Esophagus muscularis mucosa (tissue), 4 donors: Measurements from ENCODE around the gene PDK3. TPM values are rescaled to one million over a fixed set of nuclear protein-coding genes. Genes with fewer than 3 reads are reported as not detected.

Experiments used
- DNase-seq: peaks from one replicate; pipeline ENCODE4 v3.0.0-alpha.2; 2017; ENCODE audit errors: extremely low spot score
- H3K27ac ChIP-seq, 4 donors: fragments of 200-600 bp; sonication (generic); replicated peaks in 1 of 4; 1 replicate in 3 of 4; 2 replicates in 1 of 4; pipeline ENCODE4 v1.5.1; 2016 to 2019; ENCODE audit warnings: mild to moderate bottlenecking in 1 of 4
- H3K27me3 ChIP-seq, 4 donors: fragments of 200-600 bp; sonication (generic); one replicate each; pipeline versions ENCODE4 v1.5.1 to v1.6.0; 2016 to 2019
- H3K36me3 ChIP-seq, 4 donors: fragments of 200-600 bp; sonication (generic); one replicate each; pipeline ENCODE4 v1.5.1; 2016 to 2019
- H3K4me1 ChIP-seq, 4 donors: fragments of 200-600 bp; sonication (generic); one replicate each; pipeline ENCODE4 v1.5.1; 2016 to 2019
- H3K4me3 ChIP-seq, 4 donors: fragments of 200-600 bp; sonication (generic); 1 replicate in 2 of 4; 2 replicates in 2 of 4; pipeline ENCODE4 v1.5.1; 2016 to 2019; ENCODE audit warnings: mild to moderate bottlenecking in 4 of 4, moderate library complexity in 1 of 4
- H3K9me3 ChIP-seq, 4 donors: fragments of 200-600 bp; sonication (generic); 1 replicate in 3 of 4; 2 replicates in 1 of 4; pipeline ENCODE4 v1.5.1; 2016 to 2019
- EP300 ChIP-seq: sonication (generic); formaldehyde crosslinking; IDR thresholded peaks from one replicate; pipeline ENCODE4 v1.6.1; 2017; ENCODE audit warnings: antibody characterized with exemption
- POLR2A ChIP-seq: fragments of 450-650 bp; IDR thresholded peaks from one replicate; pipeline ENCODE4 v1.6.1; 2017; ENCODE audit warnings: antibody characterized with exemption, moderate library complexity, mild to moderate bottlenecking, low read depth
- POLR2AphosphoS5 ChIP-seq, 2 donors: sonication (generic); formaldehyde crosslinking; IDR thresholded peaks; one replicate each; pipeline ENCODE4 v1.6.1; 2017; ENCODE audit warnings: antibody characterized with exemption in 2 of 2
- WGBS: methylation state at CpG from one replicate; pipeline ENCODE4 v1.1.5; 2018; 5-methylcytosine and 5-hydroxymethylcytosine counted together
- intact Hi-C: fragments of 100-400 bp; cut with DNase I; formaldehyde crosslinking; loops from one replicate; pipeline ENCODE4 v1.15.1; 2023
- total RNA-seq, 4 donors: library from RNA; depleted of rRNA; stranded (reverse); fragments of >200 nt; gene quantifications; one replicate each; pipeline versions ENCODE4 v1.1.0 to v1.2.1, GENCODE V29; 2016
- TF ChIP-seq, protein P1 (sequence below), 3 experiments: fragments of 200-600 bp in 2 of 3; fragments of 450-650 bp in 1 of 3; sonication (generic) in 2 of 3; IDR thresholded peaks; one replicate each; pipeline ENCODE4 v1.5.1; 2017 to 2019; ENCODE audit warnings: antibody characterized with exemption in 3 of 3, mild to moderate bottlenecking in 2 of 3, moderate library complexity in 1 of 3

The PDK3 gene
- total RNA-seq, 4 donors from 2014 or later, result 38.4 to 63.4 (median 53.4) TPM

GRCh38 chrX:24465532-24465865 is 413 bp downstream of the PDK3 start:
- TF ChIP-seq POLR2A, result no peak
- no peak for TF ChIP-seq POLR2AphosphoS5 (IDR thresholded peaks at IDR 0.05)
- TF ChIP-seq EP300, result no peak
- TF ChIP-seq, protein P1, sequence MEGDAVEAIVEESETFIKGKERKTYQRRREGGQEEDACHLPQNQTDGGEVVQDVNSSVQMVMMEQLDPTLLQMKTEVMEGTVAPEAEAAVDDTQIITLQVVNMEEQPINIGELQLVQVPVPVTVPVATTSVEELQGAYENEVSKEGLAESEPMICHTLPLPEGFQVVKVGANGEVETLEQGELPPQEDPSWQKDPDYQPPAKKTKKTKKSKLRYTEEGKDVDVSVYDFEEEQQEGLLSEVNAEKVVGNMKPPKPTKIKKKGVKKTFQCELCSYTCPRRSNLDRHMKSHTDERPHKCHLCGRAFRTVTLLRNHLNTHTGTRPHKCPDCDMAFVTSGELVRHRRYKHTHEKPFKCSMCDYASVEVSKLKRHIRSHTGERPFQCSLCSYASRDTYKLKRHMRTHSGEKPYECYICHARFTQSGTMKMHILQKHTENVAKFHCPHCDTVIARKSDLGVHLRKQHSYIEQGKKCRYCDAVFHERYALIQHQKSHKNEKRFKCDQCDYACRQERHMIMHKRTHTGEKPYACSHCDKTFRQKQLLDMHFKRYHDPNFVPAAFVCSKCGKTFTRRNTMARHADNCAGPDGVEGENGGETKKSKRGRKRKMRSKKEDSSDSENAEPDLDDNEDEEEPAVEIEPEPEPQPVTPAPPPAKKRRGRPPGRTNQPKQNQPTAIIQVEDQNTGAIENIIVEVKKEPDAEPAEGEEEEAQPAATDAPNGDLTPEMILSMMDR (IDR thresholded peaks at IDR 0.05), result no peak
- Histone ChIP-seq H3K36me3 (no peaks in the 10 kb centered on the region), H3K9me3 (no peaks in the 10 kb centered on the region), H3K4me1 (peaks cover 5 to 35% (median 32%) of the 10 kb centered on the region in 4 donors), H3K4me3 (peak overlapping the region; percentile 63 to 77 (median 72)), H3K27ac (peak overlapping the region; percentile 81 to 86 (median 84)), H3K27me3 (no peaks in the 10 kb centered on the region)
- DNase-seq, result no peak
- 33% methylated on average over 7 of the region's 25 CpGs for WGBS
- intact Hi-C loops, result no loop called here

DNA sequence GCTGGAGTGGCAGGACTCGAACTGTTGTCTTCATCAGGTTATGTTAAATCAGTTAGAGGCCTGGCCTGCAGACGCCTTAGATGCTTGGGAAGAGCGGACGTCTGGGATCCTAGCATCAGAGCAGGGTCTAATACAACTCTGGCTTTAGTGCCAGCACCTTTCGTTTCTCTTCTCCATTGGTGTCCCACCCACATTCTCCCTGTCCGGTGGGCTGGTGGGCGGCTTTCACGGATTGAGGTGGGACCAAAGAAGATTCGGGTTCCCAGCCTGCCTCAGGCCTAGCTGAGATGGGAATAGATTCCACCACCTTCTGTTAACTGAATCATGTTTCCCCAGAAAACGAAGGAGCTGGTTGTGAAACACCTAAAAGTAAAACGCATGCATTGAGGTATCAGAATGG is 939 bp downstream of the PDK3 start:
- no peaks in the 10 kb centered on the region for H3K27me3 ChIP-seq
- peaks cover 5 to 35% (median 32%) of the 10 kb centered on the region in 4 donors for H3K4me1 ChIP-seq
- H3K4me3 ChIP-seq, result peak overlapping the region; percentile 63 to 77 (median 72)
- H3K36me3 ChIP-seq, result no peaks in the 10 kb centered on the region
- WGBS, result 56% methylated on average over 11 of the region's 11 CpGs
- no peaks in the 10 kb centered on the region for H3K9me3 ChIP-seq
- peak overlapping the region; percentile 81 to 86 (median 84) for H3K27ac ChIP-seq
- intact Hi-C loops, result no loop called here
- TF ChIP-seq EP300 (no peak), POLR2A (no peak), POLR2AphosphoS5 (IDR thresholded peaks at IDR 0.05) (no peak)
- no peak for DNase-seq

DNA sequence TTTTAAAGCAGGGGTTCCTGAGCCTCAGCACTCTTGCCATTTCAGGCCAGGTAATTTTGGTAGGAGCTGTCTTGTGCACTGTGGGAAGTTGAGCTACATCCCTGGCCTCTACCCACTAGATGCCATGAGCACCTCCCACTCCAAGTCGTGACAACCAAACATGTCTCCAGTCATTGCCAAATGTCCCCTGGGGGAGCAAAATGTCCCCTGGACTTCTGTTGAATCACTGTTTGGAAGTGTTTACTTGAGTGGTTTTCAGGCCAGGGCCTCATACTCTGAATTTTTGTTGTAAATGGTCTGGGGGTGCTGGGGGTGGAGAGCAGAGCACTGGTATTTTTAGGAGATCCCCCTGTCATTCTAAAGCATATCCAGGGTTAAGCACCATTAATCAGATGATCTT is 3.2 kb downstream of the PDK3 start:
- intact Hi-C loops, result no loop called here

GRCh38 chrX:24471808-24472207 is 6.7 kb downstream of the PDK3 start:
- Histone ChIP-seq H3K36me3 (no peaks in the 10 kb centered on the region), H3K4me3 (no peak overlapping the region), H3K27ac (no peak overlapping the region), H3K4me1 (peaks cover 5 to 32% (median 23%) of the 10 kb centered on the region in 4 donors), H3K27me3 (no peaks in the 10 kb centered on the region), H3K9me3 (no peaks in the 10 kb centered on the region)
- DNase-seq, result no peak
- 59% methylated on average over 2 of the region's 2 CpGs for WGBS
- intact Hi-C loops, result no loop called here
- TF ChIP-seq EP300 (no peak), POLR2A (no peak), POLR2AphosphoS5 (IDR thresholded peaks at IDR 0.05) (no peak)
- TF ChIP-seq, protein P1 (IDR thresholded peaks at IDR 0.05), result no peak

More for the DNA sequence above, 3.2 kb downstream of the PDK3 start:
- WGBS, result 17% methylated on average over 1 of the region's 1 CpG
- peak overlapping the region in 3 of 4 donors; percentile 35 to 86 (median 81) for H3K27ac ChIP-seq
- peaks cover 5 to 39% (median 32%) of the 10 kb centered on the region in 4 donors for H3K4me1 ChIP-seq
- no peak overlapping the region for H3K4me3 ChIP-seq
- no peaks in the 10 kb centered on the region for H3K36me3 ChIP-seq
- no peak for TF ChIP-seq POLR2AphosphoS5 (IDR thresholded peaks at IDR 0.05)
- TF ChIP-seq POLR2A, result no peak
- no peak for TF ChIP-seq EP300
- TF ChIP-seq, protein P1 (IDR thresholded peaks at IDR 0.05), result no peak
- DNase-seq, result no peak
- H3K27me3 ChIP-seq, result no peaks in the 10 kb centered on the region
- H3K9me3 ChIP-seq, result no peaks in the 10 kb centered on the region

GRCh38 chrX:24475480-24475879 is 10.4 kb downstream of the PDK3 start:
- Histone ChIP-seq H3K4me1 (peaks cover 4 to 19% (median 9%) of the 10 kb centered on the region in 4 donors), H3K4me3 (no peak overlapping the region), H3K36me3 (no peaks in the 10 kb centered on the region), H3K9me3 (no peaks in the 10 kb centered on the region), H3K27ac (no peak overlapping the region), H3K27me3 (no peaks in the 10 kb centered on the region)
- intact Hi-C loops, result no loop called here
- 70% methylated on average over 6 of the region's 6 CpGs for WGBS
- TF ChIP-seq, protein P1 (IDR thresholded peaks at IDR 0.05), result no peak
- no peak for TF ChIP-seq POLR2A
- TF ChIP-seq EP300, result no peak
- no peak for TF ChIP-seq POLR2AphosphoS5 (IDR thresholded peaks at IDR 0.05)
- no peak for DNase-seq
